SK-N-SH (cell line): Measurements from ENCODE around the gene AFF1. TPM values are rescaled to one million over a fixed set of nuclear protein-coding genes. Genes with fewer than 3 reads are reported as not detected.

Experiments used
- CTCF ChIA-PET: fragments of 300-600, 350-600 bp; formaldehyde crosslinking; extraction: SDS; loops from one replicate; lab custom pipeline; 2021; lab: Yijun Ruan, JAX
- POLR2A ChIA-PET: fragments of 350-600 bp; sonication (Branson Sonifier 250); formaldehyde crosslinking; extraction: SDS; loops from one replicate; lab custom pipeline; 2020; ENCODE audit warnings: antibody characterized with exemption, inconsistent platforms; lab: Yijun Ruan, JAX
- DNase-seq: peaks from one replicate; pipeline ENCODE4 v3.0.0; 2012
- H2AFZ ChIP-seq: fragments of 200-600 bp; sonication (generic); 2 replicates; pipeline ENCODE4 v1.8.1; 2016; ENCODE audit warnings: antibody characterized with exemption, mild to moderate bottlenecking, low read depth
- H3F3A ChIP-seq: fragments of 200-600 bp; sonication (generic); replicated peaks from 2 replicates; pipeline ENCODE3; 2016; ENCODE audit warnings: antibody characterized with exemption, mild to moderate bottlenecking; ENCODE audit not compliant: insufficient read depth
- H3K27ac ChIP-seq, 2 experiments: fragments of 200-500 bp in 1 of 2; fragments of 200-600 bp in 1 of 2; sonication (Bioruptor generic) in 1 of 2; sonication (generic), shearing (Covaris generic) in 1 of 2; 2 replicates each; pipeline versions ENCODE4 v1.5.1 to v1.6.1; 2014 to 2016; ENCODE audit warnings: low read depth in 2 of 2, inconsistent platforms in 1 of 2, low read length in 1 of 2, mild to moderate bottlenecking in 1 of 2, mixed read lengths in 1 of 2
- H3K27me3 ChIP-seq: fragments of 200-600 bp; sonication (generic), shearing (Covaris generic); 2 replicates; pipeline ENCODE4 v1.6.1; 2016; ENCODE audit warnings: mixed run types; ENCODE audit not compliant: insufficient read depth
- H3K36me3 ChIP-seq, 2 experiments: fragments of 200-500 bp in 1 of 2; fragments of 200-600 bp in 1 of 2; sonication (Bioruptor generic) in 1 of 2; sonication (generic) in 1 of 2; replicated peaks in 1 of 2; 2 replicates each; pipeline versions ENCODE3 to v1.5.1; 2014 to 2016; ENCODE audit warnings: low read length in 1 of 2, mild to moderate bottlenecking in 1 of 2; ENCODE audit not compliant: insufficient read depth in 2 of 2, control insufficient read depth in 1 of 2
- H3K4me1 ChIP-seq, 2 experiments: fragments of 200-500 bp in 1 of 2; fragments of 200-600 bp in 1 of 2; sonication (Bioruptor generic) in 1 of 2; sonication (generic), shearing (Covaris generic) in 1 of 2; 2 replicates each; pipeline versions ENCODE4 v1.5.1 to v1.6.1; 2014 to 2016; ENCODE audit warnings: low read depth in 1 of 2, low read length in 1 of 2, mixed run types in 1 of 2; ENCODE audit not compliant: insufficient read depth in 2 of 2, control insufficient read depth in 1 of 2
- H3K4me2 ChIP-seq: fragments of 200-600 bp; sonication (generic), shearing (Covaris generic); 2 replicates; pipeline ENCODE4 v1.6.1; 2017; ENCODE audit warnings: mixed run types
- H3K4me3 ChIP-seq, 2 experiments: fragments of 200-500 bp in 1 of 2; fragments of 200-600 bp in 1 of 2; sonication (Bioruptor generic) in 1 of 2; sonication (generic), shearing (Covaris generic) in 1 of 2; 2 replicates each; pipeline versions ENCODE4 v1.5.1 to v1.8.1; 2014 to 2016; ENCODE audit warnings: low read depth in 2 of 2, inconsistent platforms in 1 of 2, low read length in 1 of 2, mild to moderate bottlenecking in 1 of 2, mixed read lengths in 1 of 2, moderate library complexity in 1 of 2
- H3K79me2 ChIP-seq: fragments of 200-600 bp; sonication (generic); 2 replicates; pipeline ENCODE4 v1.8.1; 2017; ENCODE audit warnings: mild to moderate bottlenecking; ENCODE audit not compliant: insufficient read depth
- H3K9ac ChIP-seq: fragments of 200-600 bp; sonication (generic); 2 replicates; pipeline ENCODE4 v1.6.1; 2017; ENCODE audit warnings: mixed run types
- H3K9me2 ChIP-seq: fragments of 200-600 bp; sonication (generic); 2 replicates; pipeline ENCODE4 v1.6.1; 2017; ENCODE audit warnings: mixed run types
- H3K9me3 ChIP-seq: fragments of 200-600 bp; sonication (generic); 2 replicates; pipeline ENCODE4 v1.6.1; 2017; ENCODE audit warnings: mixed run types, mild to moderate bottlenecking, moderate library complexity
- H4K20me1 ChIP-seq: fragments of 200-600 bp; sonication (generic); 2 replicates; pipeline ENCODE4 v1.6.1; 2017; ENCODE audit warnings: mild to moderate bottlenecking, mixed run types; ENCODE audit not compliant: insufficient read depth
- ELF1 ChIP-seq: IDR thresholded peaks from 2 replicates; pipeline ENCODE4 v1.4.0; 2012
- EZH2phosphoT487 ChIP-seq: fragments of 200-600 bp; sonication (generic); IDR thresholded peaks from 2 replicates; pipeline ENCODE4 v1.6.1; 2017; ENCODE audit warnings: low read depth, mixed run types, mild to moderate bottlenecking, antibody characterized with exemption, moderate library complexity, borderline replicate concordance
- FOXM1 ChIP-seq: IDR thresholded peaks from 2 replicates; pipeline ENCODE4 v1.4.0; 2012; ENCODE audit warnings: low read depth, mild to moderate bottlenecking
- GATA2 ChIP-seq: sonication (generic); formaldehyde crosslinking; IDR thresholded peaks from 2 replicates; pipeline ENCODE4 v1.5.0; 2020; ENCODE audit warnings: mild to moderate bottlenecking, missing genetic modification reagents
- JUND ChIP-seq: IDR thresholded peaks from 2 replicates; pipeline ENCODE4 v1.4.0; 2012
- NFIC ChIP-seq: IDR thresholded peaks from 2 replicates; pipeline ENCODE4 v1.4.0; 2012; ENCODE audit warnings: borderline replicate concordance
- NRF1 ChIP-seq: IDR thresholded peaks from 2 replicates; pipeline ENCODE4 v1.6.1; 2012; ENCODE audit warnings: low read depth, mild to moderate bottlenecking, low read length
- RXRA ChIP-seq: IDR thresholded peaks from 2 replicates; pipeline ENCODE4 v1.4.0; 2012; ENCODE audit warnings: low read depth, mild to moderate bottlenecking, borderline replicate concordance
- SIN3A ChIP-seq: IDR thresholded peaks from 2 replicates; pipeline ENCODE4 v1.6.1; 2012; ENCODE audit warnings: low read depth, mild to moderate bottlenecking, low read length, moderate library complexity, borderline replicate concordance
- SMC3 ChIP-seq: IDR thresholded peaks from 2 replicates; pipeline ENCODE4 v1.6.1; 2012; ENCODE audit warnings: low read depth, low read length, improper control_type of control experiment
- TAF1 ChIP-seq: IDR thresholded peaks from 2 replicates; pipeline ENCODE4 v1.6.1; 2012; ENCODE audit warnings: low read depth, mild to moderate bottlenecking, low read length, moderate library complexity, borderline replicate concordance
- USF1 ChIP-seq: IDR thresholded peaks from 2 replicates; pipeline ENCODE4 v1.4.0; 2012; ENCODE audit warnings: low read depth, borderline replicate concordance
- YY1 ChIP-seq: IDR thresholded peaks from 2 replicates; pipeline ENCODE4 v1.4.0; 2012; ENCODE audit warnings: low read depth, mild to moderate bottlenecking
- whole genome bisulfite sequencing: methylation state at CpG from one replicate; pipeline ENCODE4 v1.1.6; 2017; ENCODE audit warnings: low lambda C conversion rate; 5-methylcytosine and 5-hydroxymethylcytosine counted together
- polyA plus RNA-seq, 3 experiments: library from polyadenylated mRNA; depleted of rRNA; stranded (reverse); fragments of >200 nt; gene quantifications; 2 replicates each; pipeline ENCODE4 v1.2.3, GENCODE V29; 2012

Gene AFF1
- polyA plus RNA-seq, 1 of the 3 experiments (the other 2 are of a cell fraction) = 2.7 TPM

- CTCF ChIA-PET = interaction anchor here (1.1 to 1.9 kb wide), 2 partner anchors 10 to 48 kb away, joined by 3 to 4 read pairs; no protein-coding TSS in a partner anchor
- no peaks in the 10 kb centered on the region for H4K20me1 ChIP-seq
Measured at GRCh38 chr4:86970447-86971354, 35.9 kb downstream of the AFF1 start.

GRCh38 chr4:86971355-86971683 lies 36.5 kb downstream of the AFF1 start:
- Histone ChIP-seq H3K4me3 (no peak overlapping the region), H3K36me3 (no peaks in the 10 kb centered on the region), H3K4me1 (peaks cover 6 to 14% of the 10 kb centered on the region in 2 experiments; a peak in 2 of 4 replicates), H3F3A (peaks cover 7% of the 10 kb centered on the region), H3K9me2 (no peaks in the 10 kb centered on the region), H4K20me1 (no peaks in the 10 kb centered on the region), H3K9ac (no peak overlapping the region), H3K27me3 (no peaks in the 10 kb centered on the region), H3K79me2 (no peaks in the 10 kb centered on the region), H3K9me3 (no peaks in the 10 kb centered on the region), H2AFZ (no peak overlapping the region), H3K4me2 (no peak overlapping the region), H3K27ac (no peak overlapping the region)
- TF ChIP-seq GATA2 (CRISPR knock-in tag) (no peak), USF1 (no peak), NFIC (no peak), RXRA (no peak), SMC3 (no peak), TAF1 (no peak), SIN3A (no peak), EZH2phosphoT487 (no peak), ELF1 (no peak), JUND (no peak)
- ChIA-PET POLR2A (interaction anchor here (1.3 kb wide), 1 partner anchor 35 kb away, joined by 4 read pairs; no protein-coding TSS in a partner anchor), CTCF (interaction anchor here (1.1 to 1.9 kb wide), 2 partner anchors 11 to 49 kb away, joined by 3 to 4 read pairs; no protein-coding TSS in a partner anchor)
- no peak for DNase-seq

More at GRCh38 chr4:86970447-86971354, 35.9 kb downstream of the AFF1 start:
- no peaks in the 10 kb centered on the region for H3K79me2 ChIP-seq
- no peaks in the 10 kb centered on the region for H3K36me3 ChIP-seq
- H3K4me2 ChIP-seq = no peak overlapping the region
- 72% methylated on average over 8 of the region's 8 CpGs for WGBS
- peaks cover 7% of the 10 kb centered on the region for H3F3A ChIP-seq
- H3K9me3 ChIP-seq = no peaks in the 10 kb centered on the region
- POLR2A ChIA-PET = interaction anchor here (1.3 kb wide), 1 partner anchor 36 kb away, joined by 4 read pairs; no protein-coding TSS in a partner anchor
- peaks cover 6 to 14% of the 10 kb centered on the region in 2 experiments; a peak in 2 of 4 replicates for H3K4me1 ChIP-seq
- H3K27me3 ChIP-seq = no peaks in the 10 kb centered on the region
- no peak overlapping the region for H3K9ac ChIP-seq
- H3K27ac ChIP-seq = no peak overlapping the region
- no peaks in the 10 kb centered on the region for H3K9me2 ChIP-seq
- H3K4me3 ChIP-seq = no peak overlapping the region
- H2AFZ ChIP-seq = no peak overlapping the region
- DNase-seq = no peak
- TF ChIP-seq ELF1 = no peak
- TF ChIP-seq SIN3A = no peak
- TF ChIP-seq YY1 = no peak
- no peak for TF ChIP-seq FOXM1
- no peak for TF ChIP-seq NRF1
